K562 (cell line): ENCODE data around the gene COA3. TPM values are rescaled to one million over a fixed set of nuclear protein-coding genes. Genes with fewer than 3 reads are reported as not detected.

ENCODE experiments used
- ATAC-seq: fragments of 200-7000 bp; cut with Tn5 transposase; 3 replicates; pipeline ENCODE4 v1.9.1; 2020; ENCODE audit warnings: moderate library complexity
- BruUV-seq: library from RNA; stranded (reverse); fragments of 400-500 nt; replicated peaks from 2 replicates; lab custom pipeline; 2021; lab: Mats Ljungman, UMichigan
- CTCF ChIA-PET: fragments of 300-600 bp; formaldehyde crosslinking; extraction: SDS; loops from one replicate; lab custom pipeline; 2021; ENCODE audit warnings: low intra/inter-chr PET ratio; lab: Yijun Ruan, JAX
- POLR2A ChIA-PET: fragments of 300-600, 350-650 bp; sonication (Branson Sonifier 250); formaldehyde crosslinking; extraction: SDS; loops from one replicate; lab custom pipeline; 2021; ENCODE audit warnings: antibody characterized with exemption, inconsistent platforms; lab: Yijun Ruan, JAX
- DNase-seq, 4 experiments: peaks; one replicate each; pipeline versions ENCODE4 v3.0.0 to v3.0.0-alpha.2; 2011 to 2018; ENCODE audit warnings: low spot score in 3 of 4, mixed read lengths in 3 of 4; ENCODE audit errors: extremely low read depth in 1 of 4
- FAIRE-seq: peaks from 2 replicates; lab custom pipeline; 2011; peaks lifted over from hg19 to GRCh38; lab: Jason Lieb, UNC
- H2AFZ ChIP-seq: 2 replicates; pipeline ENCODE4 v1.6.0; 2011; ENCODE audit warnings: low read depth, low read length, control low read depth, inconsistent platforms
- H3K27ac ChIP-seq: fragments of 200-600 bp; 3 replicates; pipeline ENCODE4 v1.8.0; 2011; ENCODE audit warnings: low read depth, mild to moderate bottlenecking, control low read depth, inconsistent platforms, low read length, moderate library complexity, mixed read lengths; ENCODE audit errors: extremely low read depth
- H3K27me3 ChIP-seq, 2 experiments: fragments of 300-600 bp in 1 of 2; 2 replicates in 1 of 2; 3 replicates in 1 of 2; pipeline versions ENCODE4 v1.6.0 to v1.8.0; 2011; ENCODE audit warnings: inconsistent platforms in 2 of 2, low read length in 2 of 2, mild to moderate bottlenecking in 1 of 2, mixed read lengths in 1 of 2, moderate library complexity in 1 of 2; ENCODE audit not compliant: control insufficient read depth in 2 of 2, insufficient read depth in 2 of 2
- H3K36me3 ChIP-seq: fragments of 300-600 bp; 3 replicates; pipeline ENCODE4 v1.8.0; 2011; ENCODE audit warnings: mild to moderate bottlenecking, low read length, inconsistent platforms; ENCODE audit not compliant: control insufficient read depth, insufficient read depth
- H3K4me1 ChIP-seq, 2 experiments: fragments of 200-600 bp in 1 of 2; replicated peaks in 1 of 2; 2 replicates in 1 of 2; 3 replicates in 1 of 2; pipeline versions ENCODE4 v1.5.1 to v1.8.0; 2011; ENCODE audit warnings: inconsistent platforms in 2 of 2, low read length in 2 of 2, mild to moderate bottlenecking in 1 of 2, mixed read lengths in 1 of 2, moderate library complexity in 1 of 2; ENCODE audit not compliant: control insufficient read depth in 2 of 2, insufficient read depth in 2 of 2
- H3K4me2 ChIP-seq: 2 replicates; pipeline ENCODE4 v1.6.1; 2011; ENCODE audit warnings: low read length, control low read depth, inconsistent platforms, mixed read lengths; ENCODE audit not compliant: insufficient read depth
- H3K4me3 ChIP-seq: fragments of 200-600 bp; sonication (generic), shearing (Covaris generic); 2 replicates; pipeline ENCODE4 v1.5.1; 2016; ENCODE audit warnings: control low read depth, inconsistent platforms
- H3K79me2 ChIP-seq: fragments of 200-600 bp; 3 replicates; pipeline ENCODE4 v1.8.0; 2011; ENCODE audit warnings: low read length, inconsistent platforms; ENCODE audit not compliant: control insufficient read depth, insufficient read depth
- H3K9ac ChIP-seq, 2 experiments: 2 replicates each; pipeline versions ENCODE4 v1.6.0 to v1.6.1; 2011; ENCODE audit warnings: low read depth in 2 of 2, low read length in 2 of 2, control low read depth in 1 of 2, inconsistent platforms in 1 of 2, mild to moderate bottlenecking in 1 of 2, mixed read lengths in 1 of 2; ENCODE audit not compliant: insufficient read depth in 1 of 2
- H3K9me1 ChIP-seq: one replicate; pipeline ENCODE4 v1.6.0; 2011; ENCODE audit warnings: inconsistent platforms, mild to moderate bottlenecking, low read length, moderate library complexity; ENCODE audit not compliant: control insufficient read depth, insufficient read depth
- H3K9me3 ChIP-seq: replicated peaks from 2 replicates; pipeline ENCODE4 v1.5.1; 2011; ENCODE audit warnings: low read depth, low read length, inconsistent platforms; ENCODE audit not compliant: control insufficient read depth, insufficient read depth
- H4K20me1 ChIP-seq: replicated peaks from 2 replicates; pipeline ENCODE4 v1.6.1; 2011; ENCODE audit warnings: low read length, inconsistent platforms, mixed read lengths; ENCODE audit not compliant: control insufficient read depth, insufficient read depth
- GABPB2 ChIP-seq: fragments of 250-450 bp; sonication (Bioruptor Pico); conservative IDR thresholded peaks from 2 replicates; pipeline ENCODE4 v1.5.1; 2021; ENCODE audit warnings: mild to moderate bottlenecking
- HDAC3 ChIP-seq: fragments of 450-650 bp; IDR thresholded peaks from 2 replicates; pipeline ENCODE4 v1.6.1; 2018; ENCODE audit warnings: borderline replicate concordance, mild to moderate bottlenecking, moderate library complexity; ENCODE audit not compliant: partially characterized antibody
- NFE2 ChIP-seq: IDR thresholded peaks from 2 replicates; pipeline ENCODE4 v1.6.1; 2014; ENCODE audit warnings: antibody characterized with exemption, low read depth
- TCF3 ChIP-seq: sonication (generic); formaldehyde crosslinking; IDR thresholded peaks from 2 replicates; pipeline ENCODE4 v1.4.0; 2020; ENCODE audit warnings: mild to moderate bottlenecking, missing genetic modification reagents
- ZKSCAN1 ChIP-seq: fragments of 150-350 bp; IDR thresholded peaks from 2 replicates; pipeline ENCODE4 v1.6.1; 2016; ENCODE audit warnings: low read depth, low read length
- ZNF134 ChIP-seq: fragments of 250-450 bp; sonication (Bioruptor Pico); conservative IDR thresholded peaks from 2 replicates; pipeline ENCODE4 v1.4.0; 2020
- WGBS: fragments of 100-300 bp; shearing (Covaris generic); methylation state at CpG from one replicate; pipeline ENCODE4 v1.1.6; 2016; ENCODE audit warnings: low coverage, mixed read lengths; ENCODE audit not compliant: insufficient coverage; ENCODE audit errors: missing lambda C conversion rate; 5-methylcytosine and 5-hydroxymethylcytosine counted together
- in situ Hi-C: fragments of 300-500 bp; cut with MboI; formaldehyde crosslinking; loops from 4 replicates; pipeline ENCODE4 v1.15.0; 2018; ENCODE audit warnings: inconsistent platforms, mixed read lengths
- intact Hi-C: fragments of 100-400 bp; cut with micrococcal nuclease; formaldehyde crosslinking; loops from 2 replicates; pipeline ENCODE4 v1.14.2; 2022
- polyA plus RNA-seq, 8 experiments: library from polyadenylated mRNA; depleted of rRNA in 4 of 8; stranded (reverse) in 5 of 8; unstranded in 3 of 8; fragments of >200 nt; fragmentation: Nextera tagmentation in 2 of 8; fragmentation: Illumina TruSeq in 1 of 8; extraction: Ambion mirVana in 2 of 8; extraction: Trizol in 1 of 8; gene quantifications; 2 replicates each; pipeline versions ENCODE4 v1.2.1 to v1.2.3, GENCODE V29; 2011 to 2014; ENCODE audit warnings: inconsistent platforms in 1 of 8, missing spikeins in 1 of 8
- total RNA-seq, 7 experiments: library from RNA; depleted of rRNA in 6 of 7; stranded (reverse); fragments of >200 nt in 6 of 7; fragmentation: Illumina TruSeq in 2 of 7; extraction: Trizol in 2 of 7; gene quantifications; 2 replicates each; pipeline versions ENCODE4 v1.2.1 to v1.2.3, GENCODE V29; 2011 to 2021; ENCODE audit warnings: low replicate concordance in 1 of 7
- TF ChIP-seq, protein P1 (sequence below): sonication (generic); IDR thresholded peaks from 2 replicates; pipeline ENCODE4 v1.6.1; 2016

Gene COA3
- total and polyA plus RNA-seq, 9 of the 15 experiments (the other 6 are each of a cell fraction or from before 2014, with no cell fraction given): 49.6 to 153 (median 61.4) TPM

DNA sequence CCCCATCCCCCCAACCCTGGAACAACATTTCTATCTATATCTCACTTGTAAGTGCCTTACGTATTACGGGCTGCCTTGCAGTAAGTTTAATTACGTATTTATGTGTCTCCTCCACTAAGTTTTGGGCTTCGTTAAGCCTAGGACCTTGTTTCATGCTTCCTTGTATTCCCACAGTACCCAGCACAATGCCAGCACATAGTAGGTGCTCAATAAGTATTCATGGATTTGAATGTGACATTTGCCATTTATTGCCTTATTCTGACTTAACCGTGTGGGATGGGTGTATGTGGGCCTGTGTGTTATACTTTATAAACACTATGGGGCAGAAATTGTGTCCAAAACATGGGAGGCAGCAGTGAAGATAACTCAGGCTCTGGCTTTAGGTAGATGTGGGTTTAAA, 6.0 kb downstream of the COA3 start:
- DNase-seq: no peak
- no peak overlapping the region for H3K9ac ChIP-seq
- TF ChIP-seq ZNF134 (CRISPR knock-in tag) (no peak), NFE2 (no peak), ZKSCAN1 (peak; percentile 92), HDAC3 (no peak), GABPB2 (CRISPR knock-in tag) (no peak), TCF3 (0 out of 2 replicates have a peak, but pooled peaks have one; percentile 10)
- TF ChIP-seq, protein P1, sequence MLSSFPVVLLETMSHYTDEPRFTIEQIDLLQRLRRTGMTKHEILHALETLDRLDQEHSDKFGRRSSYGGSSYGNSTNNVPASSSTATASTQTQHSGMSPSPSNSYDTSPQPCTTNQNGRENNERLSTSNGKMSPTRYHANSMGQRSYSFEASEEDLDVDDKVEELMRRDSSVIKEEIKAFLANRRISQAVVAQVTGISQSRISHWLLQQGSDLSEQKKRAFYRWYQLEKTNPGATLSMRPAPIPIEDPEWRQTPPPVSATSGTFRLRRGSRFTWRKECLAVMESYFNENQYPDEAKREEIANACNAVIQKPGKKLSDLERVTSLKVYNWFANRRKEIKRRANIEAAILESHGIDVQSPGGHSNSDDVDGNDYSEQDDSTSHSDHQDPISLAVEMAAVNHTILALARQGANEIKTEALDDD: 0 out of 2 replicates have a peak, but pooled peaks have one; percentile 15
- H3K27me3 ChIP-seq: no peaks in the 10 kb centered on the region
- no peak overlapping the region for H3K4me2 ChIP-seq
- peaks cover 8% of the 10 kb centered on the region for H3K79me2 ChIP-seq
- BruUV-seq: no TSS peak
- H2AFZ ChIP-seq: no peak overlapping the region
- H3K27ac ChIP-seq: peak overlapping the region; percentile 11; the same call in 1 of the 3 replicates
- no peaks in the 10 kb centered on the region for H3K9me3 ChIP-seq
- peaks cover 62% of the 10 kb centered on the region for H3K36me3 ChIP-seq
- ChIA-PET POLR2A (interaction anchor here (0.9 kb wide), 1 partner anchor 19 kb away, joined by 3 read pairs; no protein-coding TSS in a partner anchor), CTCF (no interaction called here)
- WGBS: 58% methylated on average over 5 of the region's 5 CpGs
- ATAC-seq: no peak
- intact Hi-C loops: no loop called here
- H3K4me1 ChIP-seq: peaks cover 10 to 27% of the 10 kb centered on the region in 2 experiments
- no peaks in the 10 kb centered on the region for H3K9me1 ChIP-seq
- no peak overlapping the region for H3K4me3 ChIP-seq
- no peaks in the 10 kb centered on the region for H4K20me1 ChIP-seq
- in situ Hi-C loops: no loop called here
- no peak for FAIRE-seq
